ENCODE data around the gene HOXC6.

The HOXC6 gene

DNA sequence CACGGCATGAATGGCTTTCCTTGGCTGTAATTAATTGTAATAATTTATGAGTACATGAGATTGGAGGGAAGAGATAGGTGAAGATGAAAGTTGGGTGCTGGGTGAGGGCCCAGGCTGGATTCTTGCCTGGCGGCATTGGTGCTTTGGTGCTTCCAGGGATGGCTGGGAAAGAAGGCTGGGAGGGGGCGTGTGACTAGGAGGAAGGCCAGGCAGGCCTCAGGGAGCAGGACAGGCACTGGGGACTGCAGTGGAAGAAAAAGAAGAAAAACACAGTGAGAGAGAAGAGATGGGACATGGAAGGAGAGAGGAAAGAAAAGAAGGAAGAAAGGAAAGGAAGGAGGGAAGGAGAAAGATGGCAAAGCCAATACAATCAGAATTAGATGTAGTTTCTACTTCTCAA is 24.6 kb upstream of the HOXC6 start:
- Histone ChIP-seq H3K4me1 (ENCODE audit: control insufficient read depth in 2 of 2, insufficient read depth in 2 of 2, low read length in 2 of 2) (peaks cover 3 to 11% of the 10 kb centered on the region in 2 donors), H3K27me3 (ENCODE audit: control insufficient read depth in 2 of 2, insufficient read depth in 2 of 2, low read length in 2 of 2) (peaks cover 82 to 88% of the 10 kb centered on the region in 2 donors), H3K9me3 (ENCODE audit: control insufficient read depth in 2 of 2, low read length in 2 of 2) (no peaks in the 10 kb centered on the region), H3K27ac (ENCODE audit: low read depth in 2 of 2, low read length in 2 of 2) (no peak overlapping the region), H3K9ac (ENCODE audit: low read depth in 1 of 2, low read length in 2 of 2) (no peak overlapping the region), H3K36me3 (ENCODE audit: control insufficient read depth in 2 of 2, insufficient read depth in 2 of 2, low read length in 2 of 2) (no peaks in the 10 kb centered on the region), H3K4me3 (ENCODE audit: low read length in 2 of 2) (no peak overlapping the region)

DNA sequence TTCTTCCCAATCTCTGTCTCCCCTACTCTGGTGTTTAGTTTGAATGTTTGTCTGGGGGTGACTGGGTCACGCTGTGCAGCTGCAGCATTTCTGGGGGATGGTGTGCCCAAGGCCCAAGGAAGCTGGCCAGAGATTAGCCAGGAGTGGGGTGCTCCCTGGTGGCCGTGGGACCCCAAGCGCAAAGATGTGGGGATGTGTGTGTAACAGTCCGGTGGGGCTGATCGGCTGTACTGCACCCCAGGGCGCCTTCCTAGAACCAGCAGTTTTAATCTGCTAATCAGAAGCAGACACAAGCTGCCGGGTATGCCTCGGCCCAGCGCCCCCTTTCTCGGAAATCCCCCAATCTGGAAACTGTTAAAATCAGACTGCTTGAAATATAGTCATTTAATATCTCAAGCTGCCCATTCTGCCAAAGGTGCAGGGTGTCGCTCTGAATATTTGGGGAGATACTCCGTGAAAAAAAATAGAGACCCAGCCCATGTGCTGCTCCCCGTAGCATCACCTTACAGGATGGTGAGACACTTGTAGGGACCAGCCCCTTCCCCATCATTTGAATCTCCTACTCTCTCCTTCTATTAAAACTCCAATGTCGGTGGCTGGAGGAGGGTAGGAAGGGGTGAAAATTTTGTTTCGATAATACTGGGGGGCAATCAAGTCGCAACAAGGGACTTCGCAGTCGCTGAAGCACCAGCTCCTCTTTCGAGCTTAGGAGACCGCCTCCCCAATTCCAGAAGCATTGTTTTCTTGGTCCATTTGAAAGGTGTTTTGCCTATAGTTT is 24.0 kb upstream of the HOXC6 start:
- no peak overlapping the region for H3K27ac ChIP-seq (ENCODE audit: low read depth in 2 of 2, low read length in 2 of 2)
- no peaks in the 10 kb centered on the region for H3K9me3 ChIP-seq (ENCODE audit: control insufficient read depth in 2 of 2, low read length in 2 of 2)
- H3K36me3 ChIP-seq (ENCODE audit: control insufficient read depth in 2 of 2, insufficient read depth in 2 of 2, low read length in 2 of 2), result no peaks in the 10 kb centered on the region
- H3K9ac ChIP-seq (ENCODE audit: low read depth in 1 of 2, low read length in 2 of 2), result no peak overlapping the region
- no peak overlapping the region for H3K4me3 ChIP-seq (ENCODE audit: low read length in 2 of 2)
- H3K27me3 ChIP-seq (ENCODE audit: control insufficient read depth in 2 of 2, insufficient read depth in 2 of 2, low read length in 2 of 2), result peaks cover 79 to 85% of the 10 kb centered on the region in 2 donors
- H3K4me1 ChIP-seq (ENCODE audit: control insufficient read depth in 2 of 2, insufficient read depth in 2 of 2, low read length in 2 of 2), result peaks cover 3 to 11% of the 10 kb centered on the region in 2 donors

DNA sequence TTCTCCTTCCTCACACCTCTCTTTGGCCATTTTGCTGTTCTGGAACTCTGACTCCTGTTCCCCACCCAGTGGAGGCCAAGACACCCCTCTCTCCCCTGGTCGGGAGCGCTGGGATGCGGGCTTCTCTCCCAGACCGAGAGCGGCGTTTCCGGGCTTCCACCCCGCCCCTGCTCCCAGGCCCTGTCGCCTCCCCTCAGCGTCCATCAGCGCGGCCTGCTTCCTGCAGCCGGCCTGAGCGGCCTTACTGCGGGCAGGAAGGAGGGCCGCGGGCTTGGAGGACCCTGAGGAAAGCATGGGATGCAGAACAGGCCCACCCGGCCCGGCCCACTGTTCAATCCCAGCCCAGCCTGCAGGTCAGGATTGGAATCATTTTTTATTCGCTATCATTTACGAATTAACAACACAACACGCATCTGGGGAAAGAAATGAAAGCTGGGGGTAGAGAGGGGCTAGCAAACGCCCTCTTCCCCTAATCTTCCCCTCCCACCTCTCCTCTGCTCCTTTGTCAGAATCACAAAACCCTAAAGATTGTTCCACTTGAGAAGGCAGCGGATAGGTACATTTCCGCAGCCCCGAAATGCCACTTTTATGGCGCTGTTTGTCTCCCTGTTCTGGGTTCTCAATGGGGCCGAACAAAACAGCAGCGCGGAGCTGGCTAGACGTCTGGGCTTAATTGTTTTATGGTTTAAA is 23.3 kb upstream of the HOXC6 start:
- Histone ChIP-seq H3K4me1 (ENCODE audit: control insufficient read depth in 2 of 2, insufficient read depth in 2 of 2, low read length in 2 of 2) (peaks cover 3 to 6% of the 10 kb centered on the region in 2 donors), H3K9me3 (ENCODE audit: control insufficient read depth in 2 of 2, low read length in 2 of 2) (no peaks in the 10 kb centered on the region), H3K36me3 (ENCODE audit: control insufficient read depth in 2 of 2, insufficient read depth in 2 of 2, low read length in 2 of 2) (no peaks in the 10 kb centered on the region), H3K27ac (ENCODE audit: low read depth in 2 of 2, low read length in 2 of 2) (no peak overlapping the region), H3K4me3 (ENCODE audit: low read length in 2 of 2) (no peak overlapping the region), H3K27me3 (ENCODE audit: control insufficient read depth in 2 of 2, insufficient read depth in 2 of 2, low read length in 2 of 2) (peaks cover 81 to 86% of the 10 kb centered on the region in 2 donors), H3K9ac (ENCODE audit: low read depth in 1 of 2, low read length in 2 of 2) (no peak overlapping the region)

- Histone ChIP-seq H3K36me3 (ENCODE audit: control insufficient read depth in 2 of 2, insufficient read depth in 2 of 2, low read length in 2 of 2) (no peaks in the 10 kb centered on the region), H3K4me1 (ENCODE audit: control insufficient read depth in 2 of 2, insufficient read depth in 2 of 2, low read length in 2 of 2) (peaks cover 3 to 4% of the 10 kb centered on the region in 2 donors), H3K9ac (ENCODE audit: low read depth in 1 of 2, low read length in 2 of 2) (no peak overlapping the region), H3K9me3 (ENCODE audit: control insufficient read depth in 2 of 2, low read length in 2 of 2) (no peaks in the 10 kb centered on the region), H3K4me3 (ENCODE audit: low read length in 2 of 2) (no peak overlapping the region), H3K27ac (ENCODE audit: low read depth in 2 of 2, low read length in 2 of 2) (no peak overlapping the region), H3K27me3 (ENCODE audit: control insufficient read depth in 2 of 2, insufficient read depth in 2 of 2, low read length in 2 of 2) (peaks cover 81 to 86% of the 10 kb centered on the region in 2 donors)
These were observed 22.7 kb upstream of the HOXC6 start for GRCh38 chr12:54005531-54005852.

DNA sequence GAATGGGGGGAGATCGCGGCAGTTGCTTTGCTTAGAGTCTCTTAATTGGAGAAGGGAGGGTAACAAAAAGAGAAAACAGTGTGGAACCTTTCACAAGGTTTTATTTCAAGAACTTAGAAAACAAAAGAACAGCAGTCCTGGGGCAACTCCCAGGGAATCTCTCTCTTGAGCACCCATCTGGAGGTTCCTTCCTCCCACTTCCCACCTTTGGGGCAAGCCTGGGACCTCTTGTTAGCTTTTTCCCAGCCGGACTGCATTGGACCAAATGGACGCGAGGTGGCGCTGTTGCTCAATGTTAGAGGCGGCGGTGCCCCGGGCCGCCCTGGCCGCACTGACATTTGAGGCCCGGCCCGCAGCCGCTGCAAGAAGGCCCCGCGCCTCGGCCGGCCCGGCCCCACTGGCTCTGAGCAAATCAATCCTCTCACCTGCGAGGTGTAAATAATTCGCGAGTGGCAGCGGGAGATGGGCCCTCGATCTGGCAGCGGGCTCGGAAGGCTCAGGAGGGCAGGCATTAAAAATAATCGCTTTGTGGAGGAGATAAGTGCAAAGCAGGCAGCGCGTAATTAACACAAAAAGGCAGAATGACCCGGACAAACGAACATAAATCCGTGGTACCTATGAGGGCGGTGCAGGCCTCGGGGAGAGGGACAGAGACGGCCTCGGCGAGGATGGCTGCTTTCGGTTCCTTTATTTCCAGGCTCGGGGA is 22.2 kb upstream of the HOXC6 start:
- Histone ChIP-seq H3K4me3 (ENCODE audit: low read length in 2 of 2) (peak overlapping the region in 1 of 2 donors; percentile 56), H3K4me1 (ENCODE audit: control insufficient read depth in 2 of 2, insufficient read depth in 2 of 2, low read length in 2 of 2) (peaks cover 3 to 4% of the 10 kb centered on the region in 2 donors), H3K9ac (ENCODE audit: low read depth in 1 of 2, low read length in 2 of 2) (peak overlapping the region in 1 of 2 donors; percentile 47), H3K9me3 (ENCODE audit: control insufficient read depth in 2 of 2, low read length in 2 of 2) (no peaks in the 10 kb centered on the region), H3K36me3 (ENCODE audit: control insufficient read depth in 2 of 2, insufficient read depth in 2 of 2, low read length in 2 of 2) (no peaks in the 10 kb centered on the region), H3K27ac (ENCODE audit: low read depth in 2 of 2, low read length in 2 of 2) (no peak overlapping the region), H3K27me3 (ENCODE audit: control insufficient read depth in 2 of 2, insufficient read depth in 2 of 2, low read length in 2 of 2) (peaks cover 84 to 86% of the 10 kb centered on the region in 2 donors)

DNA sequence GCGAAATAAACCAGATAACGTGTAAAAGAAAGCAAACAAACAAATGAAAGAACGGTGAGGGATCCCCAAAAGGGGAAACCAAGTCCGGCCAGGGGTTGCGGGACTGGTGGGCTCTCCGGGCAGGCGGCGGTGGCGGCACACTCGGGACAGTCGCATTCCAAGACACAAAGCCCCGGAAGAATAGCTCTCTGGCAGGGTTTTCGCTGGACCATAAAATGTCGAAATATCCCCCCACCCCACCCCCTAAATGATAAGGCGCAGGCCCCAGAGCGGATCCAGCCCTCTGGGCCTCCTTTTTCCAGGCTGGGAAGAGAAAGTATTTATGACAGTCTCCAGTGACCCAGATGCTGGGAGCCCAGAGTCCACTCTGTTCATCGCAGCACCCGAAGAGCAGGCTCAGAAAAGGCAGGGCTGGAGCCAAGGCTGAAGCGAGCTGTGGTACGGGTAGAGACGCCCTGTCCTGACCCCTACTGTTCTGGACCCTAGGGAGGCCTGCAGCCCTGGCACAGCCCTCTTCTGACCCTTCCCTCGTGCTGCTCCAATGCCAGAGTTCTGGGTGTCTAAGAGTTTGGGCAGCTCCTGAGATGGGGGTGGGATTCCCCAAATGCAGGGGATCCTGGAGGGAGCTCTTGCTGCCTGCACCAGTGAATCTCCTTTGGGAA is 21.6 kb upstream of the HOXC6 start:
- Histone ChIP-seq H3K9me3 (ENCODE audit: control insufficient read depth in 2 of 2, low read length in 2 of 2) (no peaks in the 10 kb centered on the region), H3K27me3 (ENCODE audit: control insufficient read depth in 2 of 2, insufficient read depth in 2 of 2, low read length in 2 of 2) (peaks cover 81 to 86% of the 10 kb centered on the region in 2 donors), H3K4me1 (ENCODE audit: control insufficient read depth in 2 of 2, insufficient read depth in 2 of 2, low read length in 2 of 2) (peaks cover 4 to 5% of the 10 kb centered on the region in 2 donors), H3K4me3 (ENCODE audit: low read length in 2 of 2) (peak overlapping the region in 1 of 2 donors; percentile 56), H3K9ac (ENCODE audit: low read depth in 1 of 2, low read length in 2 of 2) (peak overlapping the region in 1 of 2 donors; percentile 47), H3K27ac (ENCODE audit: low read depth in 2 of 2, low read length in 2 of 2) (no peak overlapping the region), H3K36me3 (ENCODE audit: control insufficient read depth in 2 of 2, insufficient read depth in 2 of 2, low read length in 2 of 2) (no peaks in the 10 kb centered on the region)

- Histone ChIP-seq H3K27me3 (ENCODE audit: control insufficient read depth in 2 of 2, insufficient read depth in 2 of 2, low read length in 2 of 2) (peaks cover 80 to 82% of the 10 kb centered on the region in 2 donors), H3K4me3 (ENCODE audit: low read length in 2 of 2) (no peak overlapping the region), H3K9me3 (ENCODE audit: control insufficient read depth in 2 of 2, low read length in 2 of 2) (no peaks in the 10 kb centered on the region), H3K36me3 (ENCODE audit: control insufficient read depth in 2 of 2, insufficient read depth in 2 of 2, low read length in 2 of 2) (no peaks in the 10 kb centered on the region), H3K9ac (ENCODE audit: low read depth in 1 of 2, low read length in 2 of 2) (no peak overlapping the region), H3K27ac (ENCODE audit: low read depth in 2 of 2, low read length in 2 of 2) (no peak overlapping the region), H3K4me1 (ENCODE audit: control insufficient read depth in 2 of 2, insufficient read depth in 2 of 2, low read length in 2 of 2) (peaks cover 4 to 5% of the 10 kb centered on the region in 2 donors)
These were observed 20.5 kb upstream of the HOXC6 start for GRCh38 chr12:54007538-54008259.

GRCh38 chr12:54008260-54008552 is 20.0 kb upstream of the HOXC6 start:
- Histone ChIP-seq H3K4me1 (ENCODE audit: control insufficient read depth in 2 of 2, insufficient read depth in 2 of 2, low read length in 2 of 2) (peaks cover 4 to 5% of the 10 kb centered on the region in 2 donors), H3K4me3 (ENCODE audit: low read length in 2 of 2) (no peak overlapping the region), H3K36me3 (ENCODE audit: control insufficient read depth in 2 of 2, insufficient read depth in 2 of 2, low read length in 2 of 2) (no peaks in the 10 kb centered on the region), H3K27me3 (ENCODE audit: control insufficient read depth in 2 of 2, insufficient read depth in 2 of 2, low read length in 2 of 2) (peaks cover 80 to 83% of the 10 kb centered on the region in 2 donors), H3K27ac (ENCODE audit: low read depth in 2 of 2, low read length in 2 of 2) (no peak overlapping the region), H3K9ac (ENCODE audit: low read depth in 1 of 2, low read length in 2 of 2) (no peak overlapping the region), H3K9me3 (ENCODE audit: control insufficient read depth in 2 of 2, low read length in 2 of 2) (no peaks in the 10 kb centered on the region)

DNA sequence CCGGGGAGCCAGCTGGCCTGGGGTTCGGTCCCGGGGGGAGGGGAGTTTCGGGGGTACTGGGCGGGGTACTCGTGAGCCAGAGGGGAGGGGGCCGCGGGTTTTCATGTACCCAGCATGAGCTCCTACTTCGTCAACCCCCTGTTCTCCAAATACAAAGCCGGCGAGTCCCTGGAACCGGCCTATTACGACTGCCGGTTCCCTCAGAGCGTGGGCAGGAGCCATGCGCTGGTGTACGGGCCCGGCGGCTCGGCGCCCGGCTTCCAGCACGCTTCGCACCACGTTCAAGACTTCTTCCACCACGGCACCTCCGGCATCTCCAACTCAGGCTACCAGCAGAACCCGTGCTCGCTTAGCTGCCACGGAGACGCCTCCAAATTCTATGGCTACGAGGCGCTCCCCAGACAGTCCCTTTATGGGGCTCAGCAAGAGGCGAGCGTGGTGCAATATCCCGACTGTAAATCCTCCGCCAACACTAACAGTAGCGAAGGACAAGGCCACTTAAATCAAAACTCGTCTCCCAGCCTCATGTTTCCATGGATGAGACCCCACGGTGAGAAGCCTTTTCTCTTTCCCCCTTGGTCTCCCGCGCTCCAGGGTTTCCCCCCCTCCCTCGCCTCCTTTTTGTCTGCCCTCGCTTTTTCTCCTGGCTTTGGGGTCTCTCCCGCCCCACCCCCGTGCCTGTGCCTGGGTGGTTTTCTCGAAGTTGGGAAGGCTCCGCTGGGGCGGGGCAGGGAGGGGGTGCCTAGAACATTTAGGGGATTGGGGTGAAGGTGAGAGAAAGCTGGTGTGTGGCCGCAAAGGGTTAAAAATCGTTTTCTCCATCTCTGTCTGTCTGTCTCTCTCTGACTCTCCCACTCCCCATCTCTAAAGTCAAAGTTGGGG is 18.8 kb upstream of the HOXC6 start:
- no peaks in the 10 kb centered on the region for H3K36me3 ChIP-seq (ENCODE audit: control insufficient read depth in 2 of 2, insufficient read depth in 2 of 2, low read length in 2 of 2)
- H3K9me3 ChIP-seq (ENCODE audit: control insufficient read depth in 2 of 2, low read length in 2 of 2), result no peaks in the 10 kb centered on the region
- H3K4me1 ChIP-seq (ENCODE audit: control insufficient read depth in 2 of 2, insufficient read depth in 2 of 2, low read length in 2 of 2), result peaks cover 4 to 5% of the 10 kb centered on the region in 2 donors
- H3K27me3 ChIP-seq (ENCODE audit: control insufficient read depth in 2 of 2, insufficient read depth in 2 of 2, low read length in 2 of 2), result peaks cover 81 to 83% of the 10 kb centered on the region in 2 donors
- H3K27ac ChIP-seq (ENCODE audit: low read depth in 2 of 2, low read length in 2 of 2), result no peak overlapping the region
- no peak overlapping the region for H3K9ac ChIP-seq (ENCODE audit: low read depth in 1 of 2, low read length in 2 of 2)
- no peak overlapping the region for H3K4me3 ChIP-seq (ENCODE audit: low read length in 2 of 2)

Data from mucosa of rectum (tissue), 2 donors.